ENCODE data around the gene FKBP1C.

- TF ChIP-seq POLR2AphosphoS5 (IDR thresholded peaks at IDR 0.05; ENCODE audit: low read depth, low read length) (no peak), SIN3A (IDR thresholded peaks at IDR 0.05; ENCODE audit: borderline replicate concordance, insufficient read depth, low read length) (no peak), FOXP2 (optimal IDR thresholded peaks at IDR 0.05; ENCODE audit: borderline replicate concordance, extremely low read depth, extremely low read length, insufficient read depth) (no peak)
Measured at GRCh38 chr6:63245909-63246308, 34.6 kb downstream of the FKBP1C start.

All from PFSK-1 (cell line).